Measurements from ENCODE around the gene PTCD1.

DNA sequence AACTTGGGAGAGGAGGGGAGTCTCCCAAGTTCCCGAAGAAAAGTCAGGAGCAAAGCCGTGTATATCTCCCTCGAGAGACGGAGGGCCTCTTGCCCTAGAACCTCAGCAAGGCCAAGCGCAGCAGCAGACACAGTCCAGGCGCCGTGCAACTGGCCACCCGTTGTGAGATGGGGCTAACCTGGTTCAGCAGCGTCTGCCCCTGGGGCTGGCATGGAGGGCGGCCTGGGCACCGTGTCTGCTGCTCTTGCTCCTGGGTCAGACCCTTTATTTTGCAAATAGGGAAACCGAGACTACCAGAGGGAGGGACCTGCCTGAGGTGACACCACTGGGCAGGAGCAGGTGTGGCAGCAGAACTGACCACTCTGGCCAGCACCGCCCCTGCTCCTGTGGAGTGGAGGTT, 13.9 kb upstream of the PTCD1 start:
- TF ChIP-seq, protein P1, sequence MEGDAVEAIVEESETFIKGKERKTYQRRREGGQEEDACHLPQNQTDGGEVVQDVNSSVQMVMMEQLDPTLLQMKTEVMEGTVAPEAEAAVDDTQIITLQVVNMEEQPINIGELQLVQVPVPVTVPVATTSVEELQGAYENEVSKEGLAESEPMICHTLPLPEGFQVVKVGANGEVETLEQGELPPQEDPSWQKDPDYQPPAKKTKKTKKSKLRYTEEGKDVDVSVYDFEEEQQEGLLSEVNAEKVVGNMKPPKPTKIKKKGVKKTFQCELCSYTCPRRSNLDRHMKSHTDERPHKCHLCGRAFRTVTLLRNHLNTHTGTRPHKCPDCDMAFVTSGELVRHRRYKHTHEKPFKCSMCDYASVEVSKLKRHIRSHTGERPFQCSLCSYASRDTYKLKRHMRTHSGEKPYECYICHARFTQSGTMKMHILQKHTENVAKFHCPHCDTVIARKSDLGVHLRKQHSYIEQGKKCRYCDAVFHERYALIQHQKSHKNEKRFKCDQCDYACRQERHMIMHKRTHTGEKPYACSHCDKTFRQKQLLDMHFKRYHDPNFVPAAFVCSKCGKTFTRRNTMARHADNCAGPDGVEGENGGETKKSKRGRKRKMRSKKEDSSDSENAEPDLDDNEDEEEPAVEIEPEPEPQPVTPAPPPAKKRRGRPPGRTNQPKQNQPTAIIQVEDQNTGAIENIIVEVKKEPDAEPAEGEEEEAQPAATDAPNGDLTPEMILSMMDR (conservative IDR thresholded peaks at IDR 0.05; ENCODE audit: low read depth, low read length): no peak
- TF ChIP-seq EZH2 (IDR thresholded peaks at IDR 0.05; ENCODE audit: borderline replicate concordance, low read depth, low read length, poor library complexity, severe bottlenecking): no peak

All from A673 (cell line).